NCI-H748 treated with DMSO at 0.1 percent for 48 hours (cell line): ENCODE data around the gene SPAG5.

Source experiments
- DNase-seq: peaks from one replicate; lab custom pipeline; 2025; lab: John Stamatoyannopoulos, UW

Gene SPAG5

GRCh38 chr17:28547096-28547622, 51.7 kb downstream of the SPAG5 start:
- DNase-seq, result no peak

GRCh38 chr17:28545787-28546415, 52.9 kb downstream of the SPAG5 start:
- no peak for DNase-seq

- no peak for DNase-seq
These were observed 53.7 kb downstream of the SPAG5 start for GRCh38 chr17:28545141-28545503.

GRCh38 chr17:28544402-28545140, 54.3 kb downstream of the SPAG5 start:
- DNase-seq, result no peak

GRCh38 chr17:28541439-28541838, 57.4 kb downstream of the SPAG5 start:
- DNase-seq, result no peak

GRCh38 chr17:28540231-28540630, 58.6 kb downstream of the SPAG5 start:
- no peak for DNase-seq

- no peak for DNase-seq
These were observed 60.4 kb downstream of the SPAG5 start for GRCh38 chr17:28538296-28538895.

- DNase-seq, result no peak
These were observed 61.6 kb downstream of the SPAG5 start for GRCh38 chr17:28537219-28537610.

GRCh38 chr17:28536532-28537218, 62.1 kb downstream of the SPAG5 start:
- no peak for DNase-seq

- no peak for DNase-seq
These were observed 64.0 kb downstream of the SPAG5 start for GRCh38 chr17:28534740-28535375.

GRCh38 chr17:28533091-28533807, 65.6 kb downstream of the SPAG5 start:
- DNase-seq, result no peak

- DNase-seq, result no peak
These were observed 66.5 kb downstream of the SPAG5 start for GRCh38 chr17:28532050-28532960.

GRCh38 chr17:28530926-28531325, 67.9 kb downstream of the SPAG5 start:
- no peak for DNase-seq

- DNase-seq, result no peak
These were observed 68.6 kb downstream of the SPAG5 start for GRCh38 chr17:28530250-28530649.

- DNase-seq, result no peak
These were observed 69.8 kb downstream of the SPAG5 start for GRCh38 chr17:28529013-28529400.

- DNase-seq, result no peak
These were observed 70.4 kb downstream of the SPAG5 start for GRCh38 chr17:28528327-28529012.

GRCh38 chr17:28527859-28528258, 71.0 kb downstream of the SPAG5 start:
- no peak for DNase-seq
